WTC11 (cell line): ENCODE results near the gene SRD5A1. TPM values are rescaled to one million over a fixed set of nuclear protein-coding genes. Genes with fewer than 3 reads are reported as not detected.

Experiments
- ATAC-seq: fragments of 200-7000 bp; cut with Tn5 transposase; 2 replicates; pipeline ENCODE4 v1.10.0; 2021; ENCODE audit warnings: mild to moderate bottlenecking, moderate library complexity
- CTCF ChIA-PET: fragments of 300-600 bp; sonication (Branson Sonifier 250); formaldehyde crosslinking; loops from one replicate; lab custom pipeline; 2021; ENCODE audit warnings: antibody characterized with exemption; lab: Charles Lee
- POLR2A ChIA-PET: fragments of 350-600 bp; sonication (Branson Sonifier 250); formaldehyde crosslinking; loops from one replicate; lab custom pipeline; 2021; ENCODE audit warnings: antibody characterized with exemption; lab: Charles Lee
- DNase-seq: peaks from one replicate; pipeline ENCODE4 v3.0.0; 2021; ENCODE audit warnings: low spot score
- H3K27ac Mint-ChIP-seq: 2 replicates; pipeline ENCODE4 v1.8.0; 2021; ENCODE audit warnings: mixed read lengths
- H3K27me3 Mint-ChIP-seq: 2 replicates; pipeline ENCODE4 v1.8.0; 2021; ENCODE audit warnings: low read depth, mild to moderate bottlenecking, moderate library complexity, mixed read lengths
- H3K36me3 Mint-ChIP-seq: 2 replicates; pipeline ENCODE4 v1.8.0; 2021; ENCODE audit warnings: mixed read lengths
- H3K4me1 Mint-ChIP-seq: 2 replicates; pipeline ENCODE4 v1.8.0; 2022; ENCODE audit warnings: mixed read lengths
- H3K4me3 Mint-ChIP-seq: 2 replicates; pipeline ENCODE4 v1.8.0; 2021; ENCODE audit warnings: mild to moderate bottlenecking, moderate library complexity, mixed read lengths
- H3K9me3 Mint-ChIP-seq: 2 replicates; pipeline ENCODE4 v1.8.0; 2021; ENCODE audit warnings: mixed read lengths
- AFF4 ChIP-seq: sonication (generic); formaldehyde crosslinking; IDR thresholded peaks from 2 replicates; pipeline ENCODE4 v1.8.1; 2023; ENCODE audit warnings: mild to moderate bottlenecking, missing genetic modification reagents, borderline replicate concordance
- ATF1 ChIP-seq: sonication (generic); formaldehyde crosslinking; IDR thresholded peaks from 2 replicates; pipeline ENCODE4 v1.8.1; 2023; ENCODE audit warnings: mild to moderate bottlenecking, moderate library complexity, missing genetic modification reagents
- ESRRA ChIP-seq: sonication (generic); formaldehyde crosslinking; IDR thresholded peaks from 2 replicates; pipeline ENCODE4 v1.8.1; 2022; ENCODE audit warnings: mild to moderate bottlenecking, missing genetic modification reagents, borderline replicate concordance
- FOXP1 ChIP-seq: sonication (generic); formaldehyde crosslinking; IDR thresholded peaks from 2 replicates; pipeline ENCODE4 v1.8.0; 2022; ENCODE audit warnings: missing genetic modification reagents, mild to moderate bottlenecking, moderate library complexity, borderline replicate concordance
- FOXP4 ChIP-seq: sonication (generic); formaldehyde crosslinking; IDR thresholded peaks from 2 replicates; pipeline ENCODE4 v1.8.0; 2022; ENCODE audit warnings: mild to moderate bottlenecking, missing genetic modification reagents
- NFYB ChIP-seq: sonication (generic); formaldehyde crosslinking; conservative IDR thresholded peaks from 2 replicates; pipeline ENCODE4 v1.8.0; 2022; ENCODE audit warnings: low read depth, missing genetic modification reagents
- NR1H2 ChIP-seq: sonication (generic); formaldehyde crosslinking; IDR thresholded peaks from 2 replicates; pipeline ENCODE4 v1.9.0; 2021; ENCODE audit warnings: mild to moderate bottlenecking, moderate library complexity, missing genetic modification reagents
- OVOL2 ChIP-seq: fragments of 250-450 bp; sonication (Bioruptor Pico); IDR thresholded peaks from 2 replicates; pipeline ENCODE4 v1.9.0; 2021; ENCODE audit warnings: mild to moderate bottlenecking, borderline replicate concordance
- PREB ChIP-seq: sonication (generic); formaldehyde crosslinking; IDR thresholded peaks from 2 replicates; pipeline ENCODE4 v1.8.1; 2022; ENCODE audit warnings: mild to moderate bottlenecking, missing genetic modification reagents, moderate library complexity, borderline replicate concordance
- ZNF232 ChIP-seq: sonication (generic); formaldehyde crosslinking; IDR thresholded peaks from 2 replicates; pipeline ENCODE4 v1.8.0; 2022; ENCODE audit warnings: mild to moderate bottlenecking, missing genetic modification reagents
- total RNA-seq: library from RNA; stranded (reverse); gene quantifications from 3 replicates; pipeline ENCODE4 v1.2.3, GENCODE V29; 2021
- TF ChIP-seq, protein P1 (sequence below): sonication (generic); formaldehyde crosslinking; IDR thresholded peaks from 2 replicates; pipeline ENCODE4 v1.8.0; 2022; ENCODE audit warnings: mild to moderate bottlenecking, missing genetic modification reagents
- TF ChIP-seq, protein P2 (sequence below): sonication (generic); formaldehyde crosslinking; IDR thresholded peaks from 2 replicates; pipeline ENCODE4 v1.8.1; 2023; ENCODE audit warnings: mild to moderate bottlenecking, missing genetic modification reagents, moderate library complexity

Gene SRD5A1
- total RNA-seq, 1 experiment from 2014 or later: 36.9 TPM

- no peak for TF ChIP-seq AFF4 (CRISPR knock-in tag)
- TF ChIP-seq, protein P1, sequence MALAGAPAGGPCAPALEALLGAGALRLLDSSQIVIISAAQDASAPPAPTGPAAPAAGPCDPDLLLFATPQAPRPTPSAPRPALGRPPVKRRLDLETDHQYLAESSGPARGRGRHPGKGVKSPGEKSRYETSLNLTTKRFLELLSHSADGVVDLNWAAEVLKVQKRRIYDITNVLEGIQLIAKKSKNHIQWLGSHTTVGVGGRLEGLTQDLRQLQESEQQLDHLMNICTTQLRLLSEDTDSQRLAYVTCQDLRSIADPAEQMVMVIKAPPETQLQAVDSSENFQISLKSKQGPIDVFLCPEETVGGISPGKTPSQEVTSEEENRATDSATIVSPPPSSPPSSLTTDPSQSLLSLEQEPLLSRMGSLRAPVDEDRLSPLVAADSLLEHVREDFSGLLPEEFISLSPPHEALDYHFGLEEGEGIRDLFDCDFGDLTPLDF (CRISPR knock-in tag): no peak
- no peak for TF ChIP-seq ZNF232
- TF ChIP-seq OVOL2: no peak
- no peak for TF ChIP-seq PREB (CRISPR knock-in tag)
- TF ChIP-seq FOXP4 (CRISPR knock-in tag): no peak
- TF ChIP-seq, all 79 proteins: peak for 0
Observed at GRCh38 chr5:6595405-6595804, 37.8 kb upstream of the SRD5A1 start (continued).

GRCh38 chr5:6596388-6596787 lies 36.9 kb upstream of the SRD5A1 start:
- no peak overlapping the region for H3K4me3 Mint-ChIP-seq
- no peak overlapping the region for H3K27ac Mint-ChIP-seq
- no peak for ATAC-seq
- no peaks in the 10 kb centered on the region; the same call in 1 of the 2 replicates for H3K4me1 Mint-ChIP-seq
- TF ChIP-seq ESRRA (CRISPR knock-in tag) (no peak), NFYB (CRISPR knock-in tag) (no peak), ZNF232 (no peak)
- H3K36me3 Mint-ChIP-seq: peaks cover 40% of the 10 kb centered on the region
- H3K27me3 Mint-ChIP-seq: no peaks in the 10 kb centered on the region
- CTCF ChIA-PET: no interaction called here
- DNase-seq: no peak
- POLR2A ChIA-PET: no interaction called here
- peaks cover 5% of the 10 kb centered on the region for H3K9me3 Mint-ChIP-seq

DNA sequence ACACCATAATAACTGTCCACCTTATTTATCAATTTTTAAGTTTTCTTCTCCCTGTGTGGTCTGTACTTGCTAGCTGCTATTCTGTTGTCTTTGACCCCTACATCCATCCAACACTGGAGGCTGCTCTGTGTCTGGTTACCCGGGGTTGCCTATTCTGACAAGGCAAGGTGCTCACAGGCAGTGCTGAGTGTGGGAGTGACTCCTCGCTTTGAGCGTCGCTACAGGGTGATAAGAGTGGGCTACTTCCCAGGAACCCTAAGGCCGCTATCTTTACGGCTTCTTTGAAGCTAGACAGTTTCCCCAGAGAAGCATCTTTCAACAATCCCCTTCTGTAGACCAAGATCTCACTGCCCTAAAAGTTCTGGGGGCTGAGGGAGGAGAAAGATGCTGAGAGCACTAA lies 35.7 kb upstream of the SRD5A1 start:
- Mint-ChIP-seq H3K27me3 (no peaks in the 10 kb centered on the region), H3K4me1 (no peaks in the 10 kb centered on the region; the same call in 1 of the 2 replicates), H3K9me3 (no peaks in the 10 kb centered on the region), H3K36me3 (peaks cover 51% of the 10 kb centered on the region), H3K27ac (0 out of 2 replicates have a peak overlapping the region, but pooled peaks have one; percentile 21), H3K4me3 (no peak overlapping the region)
- TF ChIP-seq FOXP1 (CRISPR knock-in tag): no peak
- no peak for TF ChIP-seq ATF1
- TF ChIP-seq, protein P2, sequence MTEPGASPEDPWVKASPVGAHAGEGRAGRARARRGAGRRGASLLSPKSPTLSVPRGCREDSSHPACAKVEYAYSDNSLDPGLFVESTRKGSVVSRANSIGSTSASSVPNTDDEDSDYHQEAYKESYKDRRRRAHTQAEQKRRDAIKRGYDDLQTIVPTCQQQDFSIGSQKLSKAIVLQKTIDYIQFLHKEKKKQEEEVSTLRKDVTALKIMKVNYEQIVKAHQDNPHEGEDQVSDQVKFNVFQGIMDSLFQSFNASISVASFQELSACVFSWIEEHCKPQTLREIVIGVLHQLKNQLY (CRISPR knock-in tag): no peak
- no peak for TF ChIP-seq OVOL2
- TF ChIP-seq ZNF232: no peak
- TF ChIP-seq NR1H2 (CRISPR knock-in tag): no peak
- DNase-seq (no peak), ATAC-seq (no peak)
- POLR2A ChIA-PET: no interaction called here
- CTCF ChIA-PET: no interaction called here
